Liver (tissue), 9 donors: ENCODE results near the gene CLN3. TPM values are rescaled to one million over a fixed set of nuclear protein-coding genes. Genes with fewer than 3 reads are reported as not detected.
A peak's percentile ranks its signal among the peaks of the same experiment; 100 is the strongest.

Source experiments
- DNase-seq: peaks from one replicate; pipeline ENCODE4 v3.0.0-alpha.2; 2017; ENCODE audit warnings: low spot score
- H3K27ac ChIP-seq, 2 donors: one replicate each; pipeline ENCODE4 v1.7.0; 2013; ENCODE audit warnings: inconsistent platforms in 2 of 2, low read length in 2 of 2, control low read depth in 1 of 2, low read depth in 1 of 2, mild to moderate bottlenecking in 1 of 2
- H3K27me3 ChIP-seq, 4 donors: one replicate each; pipeline versions ENCODE4 v1.6.1 to v1.7.0; 2013; ENCODE audit warnings: low read length in 3 of 4, inconsistent platforms in 1 of 4, mild to moderate bottlenecking in 1 of 4, moderate library complexity in 1 of 4; ENCODE audit not compliant: control insufficient read depth in 4 of 4, insufficient read depth in 4 of 4
- H3K36me3 ChIP-seq, 4 donors: one replicate each; pipeline versions ENCODE4 v1.6.1 to v1.7.0; 2013; ENCODE audit warnings: low read length in 3 of 4, mild to moderate bottlenecking in 3 of 4, low read depth in 1 of 4, moderate library complexity in 1 of 4; ENCODE audit not compliant: control insufficient read depth in 4 of 4, insufficient read depth in 3 of 4
- H3K4me1 ChIP-seq, 4 donors: one replicate each; pipeline versions ENCODE4 v1.6.1 to v1.7.0; 2013; ENCODE audit warnings: low read length in 3 of 4, mild to moderate bottlenecking in 3 of 4, moderate library complexity in 1 of 4; ENCODE audit not compliant: control insufficient read depth in 4 of 4, insufficient read depth in 4 of 4
- H3K4me3 ChIP-seq, 3 donors: one replicate each; pipeline versions ENCODE4 v1.6.1 to v1.7.0; 2013; ENCODE audit warnings: low read length in 3 of 3, control low read depth in 1 of 3, low read depth in 1 of 3, mild to moderate bottlenecking in 1 of 3
- H3K9ac ChIP-seq, 2 donors: one replicate each; pipeline ENCODE4 v1.7.0; 2013; ENCODE audit warnings: low read length in 2 of 2, mild to moderate bottlenecking in 2 of 2, moderate library complexity in 2 of 2, control low read depth in 1 of 2, low read depth in 1 of 2
- H3K9me3 ChIP-seq, 4 donors: one replicate each; pipeline versions ENCODE4 v1.6.1 to v1.7.0; 2013; ENCODE audit warnings: low read length in 3 of 4; ENCODE audit not compliant: control insufficient read depth in 4 of 4
- FOXA1 ChIP-seq: IDR thresholded peaks from 2 replicates; pipeline ENCODE4 v1.6.1; 2016; ENCODE audit warnings: antibody characterized with exemption
- FOXA2 ChIP-seq: IDR thresholded peaks from 2 replicates; pipeline ENCODE4 v1.6.1; 2016; ENCODE audit warnings: antibody characterized with exemption
- HNF4A ChIP-seq, 2 donors: conservative IDR thresholded peaks; 2 replicates each; pipeline ENCODE4 v1.6.1; 2016; ENCODE audit warnings: antibody characterized with exemption in 2 of 2, mild to moderate bottlenecking in 2 of 2
- HNF4G ChIP-seq: IDR thresholded peaks from 2 replicates; pipeline ENCODE4 v1.6.1; 2016; ENCODE audit warnings: antibody characterized with exemption
- JUND ChIP-seq, 2 donors: IDR thresholded peaks; 2 replicates each; pipeline ENCODE4 v1.6.1; 2016; ENCODE audit warnings: antibody characterized with exemption in 2 of 2
- NR2F2 ChIP-seq: IDR thresholded peaks from 2 replicates; pipeline ENCODE4 v1.6.1; 2016; ENCODE audit warnings: antibody characterized with exemption
- RAD21 ChIP-seq, 2 donors: IDR thresholded peaks; 2 replicates each; pipeline ENCODE4 v1.6.1; 2016; ENCODE audit warnings: antibody characterized with exemption in 2 of 2, mild to moderate bottlenecking in 2 of 2
- REST ChIP-seq: IDR thresholded peaks from 2 replicates; pipeline ENCODE4 v1.6.1; 2016; ENCODE audit warnings: antibody characterized with exemption, mild to moderate bottlenecking
- RXRA ChIP-seq, 2 donors: IDR thresholded peaks; 2 replicates each; pipeline ENCODE4 v1.6.1; 2017 to 2018; ENCODE audit warnings: antibody characterized with exemption in 2 of 2, mild to moderate bottlenecking in 1 of 2
- SP1 ChIP-seq: IDR thresholded peaks from 2 replicates; pipeline ENCODE4 v1.6.1; 2018; ENCODE audit warnings: antibody characterized with exemption, mild to moderate bottlenecking
- TAF1 ChIP-seq: conservative IDR thresholded peaks from 2 replicates; pipeline ENCODE4 v1.6.1; 2016; ENCODE audit warnings: antibody characterized with exemption, mild to moderate bottlenecking
- YY1 ChIP-seq: IDR thresholded peaks from 2 replicates; pipeline ENCODE4 v1.6.1; 2016; ENCODE audit warnings: antibody characterized with exemption, mild to moderate bottlenecking
- ZBTB33 ChIP-seq: IDR thresholded peaks from 2 replicates; pipeline ENCODE4 v1.6.1; 2016; ENCODE audit warnings: antibody characterized with exemption
- WGBS: extraction: QIAGEN DNeasy Blood & Tissue Kit; methylation state at CpG from one replicate; pipeline ENCODE4 v1.1.7; 2013; 5-methylcytosine and 5-hydroxymethylcytosine counted together
- polyA plus RNA-seq, 2 donors: library from polyadenylated mRNA; stranded (reverse) in 1 of 2; unstranded in 1 of 2; fragments of 200-250 nt in 1 of 2; fragments of >200 nt in 1 of 2; fragmentation: Nextera tagmentation in 1 of 2; extraction: Ambion mirVana in 1 of 2; gene quantifications; one replicate each; pipeline versions ENCODE4 v1.2.1 to v1.2.3, GENCODE V29; 2013 to 2015
- total RNA-seq, 2 donors: library from RNA; depleted of rRNA; stranded (reverse); fragments of >200 nt; gene quantifications; one replicate each; pipeline ENCODE4 v1.2.3, GENCODE V29; 2014
- TF ChIP-seq, protein P1 (sequence below): IDR thresholded peaks from 2 replicates; pipeline ENCODE4 v1.6.1; 2016; ENCODE audit warnings: antibody characterized with exemption
- TF ChIP-seq, protein P2 (sequence below): fragments of 150-350 bp; IDR thresholded peaks from 2 replicates; pipeline ENCODE4 v1.5.1; 2017; ENCODE audit warnings: improper control_type of control experiment, low read depth, low read length; ENCODE audit not compliant: missing input control
- donor health status: healthy.
- donor health status: healthy.
- donor health status: healthy.
- donor health status: healthy.
- donor health status: healthy.

CLN3 gene
- total and polyA plus RNA-seq, 4 donors = 16.1 to 23.6 (median 19.3) TPM

- no peak overlapping the region for H3K4me3 ChIP-seq
- peak overlapping the region; percentile 58 to 80 for H3K27ac ChIP-seq
- WGBS = 27% methylated on average over 5 of the region's 5 CpGs
- H3K36me3 ChIP-seq = peaks cover 0 to 2% (median 0%) of the 10 kb centered on the region in 4 donors
- TF ChIP-seq HNF4G = no peak
- TF ChIP-seq, protein P1, sequence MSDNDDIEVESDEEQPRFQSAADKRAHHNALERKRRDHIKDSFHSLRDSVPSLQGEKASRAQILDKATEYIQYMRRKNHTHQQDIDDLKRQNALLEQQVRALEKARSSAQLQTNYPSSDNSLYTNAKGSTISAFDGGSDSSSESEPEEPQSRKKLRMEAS = peak; percentile 84
- TF ChIP-seq YY1 = peak; percentile 89
- TF ChIP-seq SP1 = peak; percentile 45
- peak; percentile 9 to 57 for TF ChIP-seq HNF4A (conservative IDR thresholded peaks at IDR 0.05)
- peak in 1 of 2 donors; percentile 78 for TF ChIP-seq RXRA (IDR thresholded peaks at IDR 0.05)
- TF ChIP-seq JUND (IDR thresholded peaks at IDR 0.05) = peak in 1 of 2 donors; percentile 44
- peak; percentile 49 for TF ChIP-seq FOXA1
- peak; percentile 70 for TF ChIP-seq ZBTB33
- no peak for TF ChIP-seq NR2F2
- H3K9ac ChIP-seq = no peak overlapping the region
- no peaks in the 10 kb centered on the region for H3K27me3 ChIP-seq
- no peak for DNase-seq
- H3K4me1 ChIP-seq = peaks cover 15 to 61% (median 38%) of the 10 kb centered on the region in 4 donors
- H3K9me3 ChIP-seq = no peaks in the 10 kb centered on the region
Measured at GRCh38 chr16:28534542-28535373, 42.9 kb upstream of the CLN3 start.

DNA sequence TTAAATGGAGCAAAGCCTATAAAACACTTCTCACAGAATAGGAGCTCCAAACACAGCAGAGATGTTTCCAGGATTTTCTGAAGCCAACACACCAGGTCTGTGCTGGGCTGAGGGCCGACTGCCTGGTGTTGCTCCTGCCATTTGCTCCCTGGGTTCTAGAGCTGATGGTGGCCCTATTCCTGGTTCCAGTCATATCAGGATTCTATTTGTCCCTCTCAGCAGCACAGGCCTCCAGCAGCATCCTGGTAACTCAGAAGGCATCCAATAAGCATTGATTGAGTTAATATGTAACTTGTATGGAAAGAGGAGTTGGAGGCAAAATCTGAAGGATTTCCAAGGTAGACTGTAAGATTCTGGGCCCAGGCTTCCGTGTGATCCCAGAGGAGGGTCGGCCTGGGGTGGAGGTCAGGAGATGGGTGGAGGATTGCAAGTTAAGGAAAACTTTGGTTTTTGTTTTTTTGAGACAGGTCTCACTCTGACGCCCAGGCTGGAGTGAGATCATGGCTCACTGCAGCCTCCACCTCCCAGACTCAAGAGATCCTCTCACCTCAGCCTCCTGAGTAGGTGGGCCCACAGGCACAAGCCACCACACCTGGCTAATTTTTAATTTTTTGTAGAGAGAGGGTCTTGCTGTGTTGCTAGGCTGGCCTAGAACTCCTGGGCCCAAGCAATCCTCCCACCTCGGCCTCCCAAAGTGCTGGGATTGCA is 41.2 kb upstream of the CLN3 start:
- Histone ChIP-seq H3K27me3 (no peaks in the 10 kb centered on the region), H3K27ac (peak overlapping the region; percentile 58 to 80), H3K36me3 (peaks cover 0 to 2% (median 0%) of the 10 kb centered on the region in 4 donors), H3K9me3 (no peaks in the 10 kb centered on the region), H3K9ac (no peak overlapping the region), H3K4me3 (no peak overlapping the region), H3K4me1 (peaks cover 14 to 61% (median 39%) of the 10 kb centered on the region in 4 donors)
- TF ChIP-seq REST (no peak), TAF1 (peak; percentile 22), JUND (IDR thresholded peaks at IDR 0.05) (no peak), ZBTB33 (no peak), FOXA1 (no peak), HNF4A (conservative IDR thresholded peaks at IDR 0.05) (peak in 1 of 2 donors; percentile 8), NR2F2 (no peak), FOXA2 (no peak), RAD21 (IDR thresholded peaks at IDR 0.05) (no peak)
- TF ChIP-seq, protein P2, sequence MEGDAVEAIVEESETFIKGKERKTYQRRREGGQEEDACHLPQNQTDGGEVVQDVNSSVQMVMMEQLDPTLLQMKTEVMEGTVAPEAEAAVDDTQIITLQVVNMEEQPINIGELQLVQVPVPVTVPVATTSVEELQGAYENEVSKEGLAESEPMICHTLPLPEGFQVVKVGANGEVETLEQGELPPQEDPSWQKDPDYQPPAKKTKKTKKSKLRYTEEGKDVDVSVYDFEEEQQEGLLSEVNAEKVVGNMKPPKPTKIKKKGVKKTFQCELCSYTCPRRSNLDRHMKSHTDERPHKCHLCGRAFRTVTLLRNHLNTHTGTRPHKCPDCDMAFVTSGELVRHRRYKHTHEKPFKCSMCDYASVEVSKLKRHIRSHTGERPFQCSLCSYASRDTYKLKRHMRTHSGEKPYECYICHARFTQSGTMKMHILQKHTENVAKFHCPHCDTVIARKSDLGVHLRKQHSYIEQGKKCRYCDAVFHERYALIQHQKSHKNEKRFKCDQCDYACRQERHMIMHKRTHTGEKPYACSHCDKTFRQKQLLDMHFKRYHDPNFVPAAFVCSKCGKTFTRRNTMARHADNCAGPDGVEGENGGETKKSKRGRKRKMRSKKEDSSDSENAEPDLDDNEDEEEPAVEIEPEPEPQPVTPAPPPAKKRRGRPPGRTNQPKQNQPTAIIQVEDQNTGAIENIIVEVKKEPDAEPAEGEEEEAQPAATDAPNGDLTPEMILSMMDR = no peak
- no peak for DNase-seq
- WGBS = 44% methylated on average over 5 of the region's 5 CpGs
